ENCODE measurements around the gene KCNK3. TPM values are rescaled to one million over a fixed set of nuclear protein-coding genes. Genes with fewer than 3 reads are reported as not detected.

Gene KCNK3
- total RNA-seq, 2 experiments from 2014 or later: not detected

DNA sequence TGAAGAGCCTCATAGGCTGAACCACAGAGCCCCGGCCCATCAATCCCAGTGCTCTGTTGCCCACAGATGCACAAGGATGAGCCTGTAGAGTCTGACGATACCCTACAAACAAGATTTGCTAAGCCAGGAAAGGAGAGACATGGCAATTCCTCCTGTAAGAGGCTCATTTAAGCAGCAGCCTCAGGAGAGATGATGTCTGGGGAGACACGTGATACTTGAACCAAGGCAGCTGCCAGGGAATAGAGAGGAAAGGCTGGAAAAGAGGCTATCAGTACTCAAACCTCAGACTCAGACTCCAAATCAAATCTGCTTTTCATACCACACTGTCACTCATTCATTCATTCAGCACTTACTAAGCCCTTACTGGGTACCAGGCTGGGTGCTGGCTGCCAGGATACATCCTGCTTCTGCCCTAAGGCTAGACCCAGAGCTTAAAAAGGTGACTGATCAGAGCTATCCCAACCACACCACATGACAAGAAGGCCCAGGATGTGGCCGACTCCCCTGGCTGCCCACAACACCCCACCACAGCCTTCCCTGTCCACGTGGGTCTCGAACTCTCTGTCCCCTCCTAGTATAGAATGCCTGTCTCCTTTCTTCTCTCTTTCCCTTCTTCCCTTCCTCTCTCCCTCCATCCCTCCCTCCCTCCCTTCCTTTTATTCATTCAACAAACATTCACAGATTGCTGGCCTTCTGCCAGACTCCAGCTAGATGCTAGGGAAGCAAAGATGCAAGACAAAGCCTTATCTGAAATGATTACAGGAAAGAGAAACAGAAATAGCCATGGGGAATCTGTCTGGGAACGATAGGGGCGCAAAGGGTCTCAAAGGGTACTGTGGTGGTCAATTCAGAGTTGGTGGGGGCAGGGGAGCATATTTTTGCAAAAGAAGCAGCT lies 23.4 kb upstream of the KCNK3 start:
- ChIA-PET POLR2A (no interaction called here), CTCF (no interaction called here)
- H3K36me3 Mint-ChIP-seq: no peaks in the 10 kb centered on the region
- peaks cover 52% of the 10 kb centered on the region for H3K27me3 Mint-ChIP-seq
- intact Hi-C loops (cut with micrococcal nuclease): no loop called here
- no peak overlapping the region for H3K4me3 Mint-ChIP-seq
- no peak overlapping the region for H3K27ac Mint-ChIP-seq
- H3K4me1 Mint-ChIP-seq (ENCODE audit: low read depth): no peaks in the 10 kb centered on the region
- no peaks in the 10 kb centered on the region for H3K9me3 Mint-ChIP-seq
- no peak for DNase-seq

DNA sequence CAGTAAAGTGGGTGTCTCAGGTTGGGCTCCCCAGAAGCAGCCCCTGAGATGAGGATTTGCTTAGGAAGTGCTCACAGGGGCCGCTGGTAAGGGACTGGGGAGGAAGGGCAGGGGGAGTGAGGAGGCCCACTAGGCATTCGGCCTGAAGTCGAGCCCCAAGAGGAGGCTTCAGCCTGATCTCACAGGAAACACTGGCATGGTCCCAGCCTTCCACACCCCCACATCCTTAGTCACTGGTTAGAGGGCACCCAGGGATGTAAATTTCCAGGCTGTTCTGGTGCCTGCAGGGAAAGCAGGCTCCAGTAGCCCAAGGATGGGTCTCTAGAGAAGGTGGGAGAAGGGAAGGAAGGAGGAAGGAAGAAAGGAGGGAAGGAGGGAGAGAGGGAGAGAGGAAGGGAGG lies 22.4 kb upstream of the KCNK3 start:
- Mint-ChIP-seq H3K4me1 (ENCODE audit: low read depth) (no peaks in the 10 kb centered on the region), H3K27ac (no peak overlapping the region), H3K36me3 (no peaks in the 10 kb centered on the region), H3K4me3 (no peak overlapping the region), H3K27me3 (peaks cover 48% of the 10 kb centered on the region), H3K9me3 (no peaks in the 10 kb centered on the region)
- intact Hi-C loops (cut with micrococcal nuclease): no loop called here
- CTCF ChIA-PET: no interaction called here
- DNase-seq: no peak
- POLR2A ChIA-PET: no interaction called here

DNA sequence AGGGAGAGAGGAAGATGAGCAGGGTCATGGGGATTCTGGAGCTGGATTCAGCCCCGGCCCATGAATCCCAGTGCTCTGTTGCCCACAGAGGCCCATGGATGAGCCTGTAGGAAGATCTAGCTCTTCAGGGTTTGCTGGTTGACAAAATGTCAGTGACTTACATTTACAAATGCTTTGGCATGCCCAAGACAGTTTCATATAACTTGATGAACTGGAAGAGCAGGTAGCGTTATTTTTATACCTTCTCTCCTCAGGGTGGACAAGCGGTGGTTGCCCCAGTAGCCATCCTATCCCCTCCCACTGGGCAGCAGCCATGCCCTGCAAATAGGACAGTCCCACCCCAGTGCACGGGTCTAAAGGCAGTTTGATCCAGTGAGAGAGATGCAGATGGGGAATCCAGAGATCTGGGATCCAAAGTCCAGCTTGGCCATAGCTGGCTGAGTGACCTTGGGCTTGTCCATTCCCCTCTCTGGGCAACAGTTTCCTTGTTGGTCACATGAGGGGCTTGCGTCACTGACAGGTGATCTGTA lies 21.5 kb upstream of the KCNK3 start:
- ChIA-PET CTCF (no interaction called here), POLR2A (no interaction called here)
- H3K27ac Mint-ChIP-seq: no peak overlapping the region
- H3K36me3 Mint-ChIP-seq: no peaks in the 10 kb centered on the region
- peaks cover 44% of the 10 kb centered on the region for H3K27me3 Mint-ChIP-seq
- no peak for DNase-seq
- no peaks in the 10 kb centered on the region for H3K4me1 Mint-ChIP-seq (ENCODE audit: low read depth)
- no peak overlapping the region for H3K4me3 Mint-ChIP-seq
- intact Hi-C loops (cut with micrococcal nuclease): no loop called here
- no peaks in the 10 kb centered on the region for H3K9me3 Mint-ChIP-seq

DNA sequence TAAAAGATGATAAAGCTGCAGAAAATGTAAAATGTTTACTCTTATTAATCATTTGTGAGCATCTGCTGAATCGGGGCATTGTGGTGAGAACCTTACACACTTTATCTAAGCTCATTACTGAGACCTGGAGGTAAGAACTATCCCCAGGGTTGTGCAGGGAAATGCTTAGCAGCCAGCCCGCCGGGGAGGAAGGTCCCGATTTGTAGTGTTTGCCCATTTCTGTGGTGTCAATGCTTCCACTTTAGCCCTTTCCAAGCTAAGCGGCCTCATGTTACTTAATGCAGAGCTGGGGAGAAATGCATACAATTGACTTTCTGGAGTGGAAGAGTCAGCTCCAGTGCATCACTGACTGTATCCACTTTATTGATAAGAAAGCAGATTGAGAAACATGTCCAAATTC lies 20.8 kb upstream of the KCNK3 start:
- ChIA-PET POLR2A (no interaction called here), CTCF (no interaction called here)
- Mint-ChIP-seq H3K4me1 (ENCODE audit: low read depth) (no peaks in the 10 kb centered on the region), H3K27me3 (peaks cover 42% of the 10 kb centered on the region), H3K27ac (no peak overlapping the region), H3K9me3 (no peaks in the 10 kb centered on the region), H3K4me3 (no peak overlapping the region), H3K36me3 (no peaks in the 10 kb centered on the region)
- DNase-seq: no peak
- intact Hi-C loops (cut with micrococcal nuclease): no loop called here

DNA sequence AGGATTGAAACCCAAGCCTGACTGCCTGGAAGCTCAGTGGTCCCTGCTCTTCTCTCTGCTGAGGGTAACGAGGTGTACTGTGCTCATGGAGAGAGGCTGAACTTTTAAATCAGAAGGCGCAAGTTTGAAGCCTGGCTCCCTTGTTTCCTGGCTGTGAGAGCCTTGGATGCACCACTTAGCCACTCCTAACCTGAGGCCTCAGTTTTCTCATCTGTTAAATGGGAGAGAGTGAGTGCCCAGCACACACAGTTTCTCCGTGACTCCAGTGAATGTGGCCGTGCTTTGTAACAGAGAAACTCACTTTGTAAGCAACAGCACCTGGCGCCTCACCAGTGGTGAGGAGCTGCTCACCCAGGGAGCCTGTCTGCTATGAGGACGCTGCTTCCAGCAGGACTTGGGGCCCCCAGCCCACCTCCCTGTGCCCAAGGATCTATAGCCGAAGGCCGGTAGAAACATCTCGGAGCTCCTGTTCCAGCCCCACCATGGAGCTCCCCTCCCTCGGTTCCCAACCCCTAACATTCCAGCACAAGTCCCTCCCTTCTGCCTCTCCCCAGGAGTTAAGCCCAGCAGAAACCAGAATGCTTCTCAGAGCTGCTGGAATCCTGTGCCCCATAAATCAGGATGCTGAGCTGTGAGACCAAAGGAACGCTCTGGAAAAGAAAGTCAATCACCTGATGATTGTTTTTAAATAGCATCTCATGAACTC lies 20.3 kb upstream of the KCNK3 start:
- peaks cover 39% of the 10 kb centered on the region for H3K27me3 Mint-ChIP-seq
- DNase-seq: no peak
- peaks cover 2% of the 10 kb centered on the region for H3K9me3 Mint-ChIP-seq
- no peak overlapping the region for H3K27ac Mint-ChIP-seq
- ChIA-PET POLR2A (no interaction called here), CTCF (no interaction called here)
- H3K4me1 Mint-ChIP-seq (ENCODE audit: low read depth): no peaks in the 10 kb centered on the region
- H3K4me3 Mint-ChIP-seq: no peak overlapping the region
- H3K36me3 Mint-ChIP-seq: no peaks in the 10 kb centered on the region
- intact Hi-C loops (cut with micrococcal nuclease): no loop called here

DNA sequence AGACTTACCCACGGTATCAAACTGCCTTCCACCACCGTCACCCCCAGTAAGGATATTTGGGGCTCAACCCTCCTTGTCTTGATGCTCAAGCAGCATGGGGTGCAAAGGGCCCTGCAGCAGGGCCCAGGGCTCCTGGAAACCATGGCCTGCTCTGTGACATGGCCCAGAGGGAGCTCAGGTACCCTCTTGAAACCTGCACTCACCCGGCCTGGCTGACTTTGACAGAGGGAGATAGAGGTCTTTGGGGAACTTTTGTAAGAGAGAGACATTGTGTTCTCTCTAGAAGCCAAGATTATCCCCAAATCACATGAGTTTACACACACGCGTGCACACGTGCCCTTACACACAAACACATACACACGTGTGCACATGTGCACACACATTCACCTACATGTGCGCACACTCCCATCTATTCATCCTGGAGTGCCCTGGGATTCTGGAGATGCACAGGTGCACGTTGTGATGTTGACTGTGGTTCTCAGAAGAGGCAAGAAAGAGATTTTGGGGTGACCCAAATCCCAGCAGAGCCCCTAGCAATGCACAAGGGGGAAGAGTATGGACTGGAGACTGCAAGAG lies 19.6 kb upstream of the KCNK3 start:
- no peaks in the 10 kb centered on the region for H3K36me3 Mint-ChIP-seq
- no peak overlapping the region for H3K4me3 Mint-ChIP-seq
- H3K27ac Mint-ChIP-seq: no peak overlapping the region
- ChIA-PET POLR2A (no interaction called here), CTCF (no interaction called here)
- intact Hi-C loops (cut with micrococcal nuclease): no loop called here
- peaks cover 44% of the 10 kb centered on the region for H3K27me3 Mint-ChIP-seq
- H3K9me3 Mint-ChIP-seq: peaks cover 6% of the 10 kb centered on the region
- DNase-seq: no peak
- no peaks in the 10 kb centered on the region for H3K4me1 Mint-ChIP-seq (ENCODE audit: low read depth)

DNA sequence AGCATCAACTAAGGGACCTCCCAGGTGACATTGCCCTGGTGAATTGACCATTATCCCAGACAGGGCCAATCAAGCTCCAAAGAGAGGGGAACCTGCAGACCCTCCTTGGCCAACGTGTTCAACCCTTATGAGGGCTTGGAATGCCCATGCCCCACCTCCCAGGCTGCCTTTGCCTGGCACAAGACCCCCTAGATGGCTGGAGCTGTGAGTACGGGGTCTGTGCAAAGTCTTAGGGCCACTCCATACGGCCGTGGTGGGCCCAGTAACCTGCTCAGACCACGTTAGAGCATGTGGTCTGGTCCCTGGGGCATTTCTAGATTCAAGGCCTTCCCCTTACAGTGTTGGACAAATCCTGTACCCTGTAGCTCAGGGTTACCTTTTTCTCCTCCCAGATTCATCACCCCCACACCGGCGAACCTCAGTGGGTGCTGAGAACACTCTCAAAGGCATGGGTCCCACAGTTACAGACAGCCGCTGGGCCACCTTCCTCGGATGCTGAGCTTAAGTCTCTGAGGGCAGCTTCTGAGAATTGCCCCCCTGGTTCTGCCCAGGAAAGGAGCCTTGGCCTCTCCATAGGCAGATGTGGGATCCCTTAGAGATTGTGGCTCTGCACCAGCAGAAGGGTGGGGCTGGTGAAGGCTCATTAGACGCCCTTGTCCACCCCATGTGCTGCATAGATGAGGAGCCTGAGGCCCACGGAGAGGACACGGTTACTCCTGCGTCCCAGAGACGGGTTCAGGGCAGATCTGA lies 18.3 kb upstream of the KCNK3 start:
- Mint-ChIP-seq H3K9me3 (peaks cover 6% of the 10 kb centered on the region), H3K4me1 (ENCODE audit: low read depth) (no peaks in the 10 kb centered on the region), H3K27me3 (peaks cover 38% of the 10 kb centered on the region), H3K27ac (no peak overlapping the region), H3K36me3 (no peaks in the 10 kb centered on the region), H3K4me3 (no peak overlapping the region)
- POLR2A ChIA-PET: no interaction called here
- intact Hi-C loops (cut with micrococcal nuclease): no loop called here
- CTCF ChIA-PET: no interaction called here
- no peak for DNase-seq

DNA sequence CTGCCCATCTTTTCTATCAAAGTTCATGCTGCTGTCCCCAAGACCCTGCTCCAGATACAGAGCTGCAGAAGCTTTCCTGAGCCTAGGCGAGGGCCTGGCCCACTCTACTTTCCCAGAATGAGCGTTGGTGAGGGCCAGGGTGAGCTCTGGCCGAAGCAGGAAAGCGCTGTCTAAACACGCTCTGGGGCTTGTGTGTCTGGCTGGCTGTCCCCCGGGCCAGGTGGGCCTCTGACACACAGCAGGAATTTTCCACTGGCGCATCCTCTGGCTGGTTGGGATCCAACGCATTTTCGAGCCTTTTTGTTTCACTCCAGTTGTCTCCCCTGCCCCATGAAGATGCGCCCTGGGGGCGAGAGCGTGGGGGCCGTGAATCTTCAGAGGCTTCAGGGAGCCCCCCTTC lies 17.8 kb upstream of the KCNK3 start:
- H3K4me3 Mint-ChIP-seq: no peak overlapping the region
- no peaks in the 10 kb centered on the region for H3K36me3 Mint-ChIP-seq
- DNase-seq: no peak
- H3K4me1 Mint-ChIP-seq (ENCODE audit: low read depth): no peaks in the 10 kb centered on the region
- intact Hi-C loops (cut with micrococcal nuclease): no loop called here
- peaks cover 6% of the 10 kb centered on the region for H3K9me3 Mint-ChIP-seq
- peaks cover 36% of the 10 kb centered on the region for H3K27me3 Mint-ChIP-seq
- ChIA-PET CTCF (no interaction called here), POLR2A (no interaction called here)
- H3K27ac Mint-ChIP-seq: no peak overlapping the region

DNA sequence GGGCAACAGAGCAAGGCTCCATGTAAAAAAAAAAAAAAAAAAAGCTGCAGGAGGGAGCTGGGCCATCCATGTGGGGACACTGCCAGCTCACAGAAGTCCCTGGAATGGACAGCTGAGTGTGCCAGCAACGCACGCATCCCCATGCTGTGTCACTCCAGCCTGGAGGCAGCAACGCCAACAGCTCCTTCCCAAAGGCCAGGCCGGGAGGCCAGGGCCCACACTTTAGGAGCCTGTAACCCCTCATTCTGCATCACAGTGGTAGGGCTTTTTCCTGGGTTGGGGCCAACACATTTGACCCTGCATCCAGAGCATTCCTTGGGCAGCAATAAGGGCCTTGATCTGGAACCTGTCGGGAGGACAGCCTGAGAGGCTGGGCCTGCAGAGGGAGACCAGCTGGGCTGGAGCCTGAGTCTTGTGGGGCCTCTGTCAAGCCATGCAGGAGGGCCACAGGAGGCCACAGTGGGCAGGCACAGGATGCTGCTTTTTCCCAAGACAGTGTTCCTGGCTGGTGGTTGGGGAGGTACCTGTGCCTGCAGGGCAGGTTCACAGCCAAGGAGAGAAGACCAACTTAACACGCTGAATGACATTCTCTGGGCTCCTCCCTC lies 16.8 kb upstream of the KCNK3 start:
- H3K4me1 Mint-ChIP-seq (ENCODE audit: low read depth): no peaks in the 10 kb centered on the region
- intact Hi-C loops (cut with micrococcal nuclease): no loop called here
- peaks cover 6% of the 10 kb centered on the region for H3K9me3 Mint-ChIP-seq
- DNase-seq: no peak
- no peaks in the 10 kb centered on the region for H3K36me3 Mint-ChIP-seq
- ChIA-PET POLR2A (no interaction called here), CTCF (no interaction called here)
- H3K4me3 Mint-ChIP-seq: no peak overlapping the region
- peaks cover 31% of the 10 kb centered on the region for H3K27me3 Mint-ChIP-seq
- H3K27ac Mint-ChIP-seq: no peak overlapping the region

DNA sequence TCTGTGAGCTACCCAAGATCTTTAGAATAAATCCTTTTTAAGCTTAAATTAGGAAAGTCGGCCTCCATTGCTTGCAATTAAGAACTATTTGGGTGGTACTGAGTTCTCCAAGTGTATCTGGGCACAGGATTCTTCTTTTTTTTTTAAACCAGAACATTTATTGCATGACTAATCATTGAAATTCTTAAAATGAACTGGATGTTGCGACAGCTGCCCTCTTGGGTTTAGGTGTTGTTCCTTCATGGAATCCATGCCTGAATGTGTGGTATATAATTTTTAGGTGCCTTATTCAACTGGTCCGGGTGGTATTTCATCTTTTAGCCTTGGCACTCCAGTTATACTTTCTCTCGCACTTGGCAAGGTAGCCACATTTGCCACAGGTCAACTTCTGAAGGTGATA lies 14.5 kb upstream of the KCNK3 start:
- POLR2A ChIA-PET: interaction anchor here (0.6 kb wide), 1 partner anchor 625 kb away, joined by 3 read pairs; no protein-coding TSS in a partner anchor
- Mint-ChIP-seq H3K27ac (no peak overlapping the region), H3K9me3 (peaks cover 6% of the 10 kb centered on the region), H3K27me3 (peaks cover 22% of the 10 kb centered on the region), H3K4me3 (no peak overlapping the region), H3K36me3 (no peaks in the 10 kb centered on the region), H3K4me1 (ENCODE audit: low read depth) (no peaks in the 10 kb centered on the region)
- CTCF ChIA-PET: interaction anchor here (0.6 kb wide), 1 partner anchor 566 kb away, joined by 3 read pairs; no protein-coding TSS in a partner anchor
- no peak for DNase-seq
- intact Hi-C loops (cut with micrococcal nuclease): no loop called here

DNA sequence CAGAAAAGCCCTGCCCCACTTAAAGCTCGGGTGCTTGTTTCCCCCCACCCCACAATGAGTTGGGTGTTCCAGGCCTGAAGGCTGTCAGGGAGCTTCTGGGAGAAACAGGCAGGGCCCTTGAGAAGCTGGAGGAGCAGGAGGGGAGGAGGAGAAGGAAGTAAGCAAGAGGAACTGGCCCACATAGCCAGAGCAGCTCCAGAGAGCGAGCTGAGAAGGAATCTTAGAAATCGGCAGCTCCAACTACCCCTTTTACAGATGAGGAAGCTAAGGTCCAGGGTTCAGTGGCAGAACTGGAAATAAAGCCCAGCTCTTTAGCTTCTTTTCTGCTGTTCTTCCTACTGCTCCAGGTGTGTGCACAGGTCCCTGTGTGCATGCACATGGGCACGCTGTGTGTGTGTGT lies 12.7 kb upstream of the KCNK3 start:
- ChIA-PET POLR2A (no interaction called here), CTCF (no interaction called here)
- H3K4me1 Mint-ChIP-seq (ENCODE audit: low read depth): no peaks in the 10 kb centered on the region
- H3K27ac Mint-ChIP-seq: no peak overlapping the region
- no peak overlapping the region for H3K4me3 Mint-ChIP-seq
- no peaks in the 10 kb centered on the region for H3K36me3 Mint-ChIP-seq
- peaks cover 20% of the 10 kb centered on the region for H3K27me3 Mint-ChIP-seq
- H3K9me3 Mint-ChIP-seq: peaks cover 6% of the 10 kb centered on the region
- no peak for DNase-seq
- intact Hi-C loops (cut with micrococcal nuclease): no loop called here

DNA sequence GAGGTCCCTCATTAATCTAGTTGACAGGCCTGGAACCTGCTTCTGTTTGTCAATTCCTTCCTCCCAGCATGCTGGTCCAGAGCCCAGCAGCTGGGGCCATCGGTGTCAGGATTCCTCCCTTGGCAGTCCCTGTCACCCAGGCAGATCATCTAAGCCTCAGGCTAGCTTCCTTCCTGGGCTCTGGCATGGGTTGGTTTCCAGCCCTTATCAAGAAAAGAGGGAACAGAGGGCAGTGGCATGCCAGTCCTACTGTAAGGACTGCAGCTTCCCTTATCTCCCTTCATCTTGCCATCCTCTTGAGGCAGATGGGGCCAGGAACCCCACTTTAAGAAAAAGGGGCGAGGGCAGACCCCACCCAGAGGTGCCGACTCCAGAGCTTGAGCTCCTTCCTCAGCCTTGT lies 10.9 kb upstream of the KCNK3 start:
- Mint-ChIP-seq H3K27ac (no peak overlapping the region), H3K4me3 (no peak overlapping the region), H3K36me3 (no peaks in the 10 kb centered on the region), H3K9me3 (peaks cover 6% of the 10 kb centered on the region), H3K4me1 (ENCODE audit: low read depth) (no peaks in the 10 kb centered on the region), H3K27me3 (peaks cover 29% of the 10 kb centered on the region)
- ChIA-PET POLR2A (no interaction called here), CTCF (interaction anchor here (0.7 kb wide), 1 partner anchor 203 kb away, joined by 3 read pairs; no protein-coding TSS in a partner anchor)
- DNase-seq: no peak
- intact Hi-C loops (cut with micrococcal nuclease): no loop called here
